DOHH2 (cell line): ENCODE measurements around the gene JAK1.

Source experiments
- H3F3A ChIP-seq: fragments of 200-600 bp; sonication (generic), shearing (Covaris generic); 2 replicates; pipeline ENCODE4 v1.6.0; 2016; ENCODE audit warnings: antibody characterized with exemption, mild to moderate bottlenecking; ENCODE audit not compliant: control insufficient read depth, insufficient read depth
- H3K27ac ChIP-seq: fragments of 200-600 bp; sonication (generic); 2 replicates; pipeline ENCODE4 v1.5.1; 2014; ENCODE audit warnings: low read depth, mild to moderate bottlenecking, low read length, moderate library complexity
- H3K27me3 ChIP-seq: fragments of 200-600 bp; sonication (generic); 2 replicates; pipeline ENCODE4 v1.6.1; 2014; ENCODE audit warnings: mild to moderate bottlenecking, low read length, mixed read lengths; ENCODE audit not compliant: control insufficient read depth
- H3K36me3 ChIP-seq: fragments of 200-600 bp; sonication (generic); 2 replicates; pipeline ENCODE4 v1.6.1; 2014; ENCODE audit warnings: mild to moderate bottlenecking, low read length, moderate library complexity, mixed read lengths; ENCODE audit not compliant: control insufficient read depth
- H3K4me1 ChIP-seq: fragments of 200-600 bp; sonication (generic); 2 replicates; pipeline ENCODE4 v1.6.1; 2014; ENCODE audit warnings: mild to moderate bottlenecking, low read length, mixed read lengths; ENCODE audit not compliant: control insufficient read depth
- H3K4me2 ChIP-seq: fragments of 200-600 bp; sonication (generic); 2 replicates; pipeline ENCODE4 v1.6.0; 2014; ENCODE audit warnings: mild to moderate bottlenecking, low read length, moderate library complexity
- H3K4me3 ChIP-seq: fragments of 200-600 bp; sonication (generic); 2 replicates; pipeline ENCODE4 v1.5.1; 2014; ENCODE audit warnings: mild to moderate bottlenecking, low read length, mixed read lengths
- H3K79me2 ChIP-seq: fragments of 200-600 bp; sonication (generic); 2 replicates; pipeline ENCODE4 v1.6.1; 2014; ENCODE audit warnings: mild to moderate bottlenecking, low read length, mixed read lengths; ENCODE audit not compliant: control insufficient read depth
- H3K9me2 ChIP-seq: fragments of 200-600 bp; sonication (generic); replicated peaks from 2 replicates; pipeline ENCODE4 v1.6.1; 2014; ENCODE audit warnings: mild to moderate bottlenecking, low read length, mixed read lengths; ENCODE audit not compliant: control insufficient read depth
- H3K9me3 ChIP-seq: fragments of 200-600 bp; sonication (generic); 2 replicates; pipeline ENCODE4 v1.6.1; 2014; ENCODE audit warnings: antibody characterized with exemption, low read length, mixed read lengths; ENCODE audit not compliant: control insufficient read depth, insufficient read depth
- H4K20me1 ChIP-seq: fragments of 200-600 bp; sonication (generic); 2 replicates; pipeline ENCODE4 v1.6.0; 2014; ENCODE audit warnings: low read depth, mild to moderate bottlenecking, antibody characterized with exemption, low read length, moderate library complexity; ENCODE audit not compliant: control insufficient read depth, insufficient read depth
- EZH2phosphoT487 ChIP-seq: fragments of 200-600 bp; sonication (generic); IDR thresholded peaks from 2 replicates; pipeline ENCODE4 v1.6.1; 2017; ENCODE audit warnings: borderline replicate concordance, mild to moderate bottlenecking, antibody characterized with exemption, low read length, moderate library complexity, mixed read lengths
- TF ChIP-seq, protein P1 (sequence below): fragments of 200-600 bp; sonication (generic); IDR thresholded peaks from one replicate; pipeline ENCODE4 v1.5.1; 2014; ENCODE audit warnings: antibody characterized with exemption, mild to moderate bottlenecking, low read depth, low read length; ENCODE audit not compliant: poor library complexity, severe bottlenecking

Gene JAK1

DNA sequence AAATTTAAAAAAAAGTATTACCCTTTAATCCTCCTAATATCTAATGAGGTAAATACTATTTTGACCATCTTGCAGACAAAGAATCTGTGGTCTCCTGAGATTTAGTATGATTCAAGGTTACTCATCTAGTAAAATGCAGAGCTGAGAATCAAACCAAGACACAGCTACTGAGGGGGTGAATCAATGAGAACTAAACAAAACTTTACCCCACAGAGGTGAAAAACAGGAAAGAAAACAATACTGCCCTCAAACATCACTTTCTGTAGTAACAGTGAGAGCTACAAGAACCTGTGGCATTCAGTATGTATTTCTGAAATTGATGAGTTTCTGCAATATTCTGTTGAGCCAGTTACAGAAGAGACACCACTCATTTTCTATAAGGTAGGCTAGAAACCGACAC lies 85.1 kb downstream of the JAK1 start:
- Histone ChIP-seq H4K20me1 (no peaks in the 10 kb centered on the region), H3K79me2 (peaks cover 7% of the 10 kb centered on the region), H3K9me3 (no peaks in the 10 kb centered on the region), H3K27ac (no peak overlapping the region), H3K4me2 (no peak overlapping the region), H3K4me3 (no peak overlapping the region), H3K36me3 (peaks cover 46% of the 10 kb centered on the region), H3K9me2 (no peaks in the 10 kb centered on the region), H3F3A (no peaks in the 10 kb centered on the region), H3K4me1 (no peaks in the 10 kb centered on the region), H3K27me3 (no peaks in the 10 kb centered on the region)
- no peak for TF ChIP-seq EZH2phosphoT487
- TF ChIP-seq, protein P1, sequence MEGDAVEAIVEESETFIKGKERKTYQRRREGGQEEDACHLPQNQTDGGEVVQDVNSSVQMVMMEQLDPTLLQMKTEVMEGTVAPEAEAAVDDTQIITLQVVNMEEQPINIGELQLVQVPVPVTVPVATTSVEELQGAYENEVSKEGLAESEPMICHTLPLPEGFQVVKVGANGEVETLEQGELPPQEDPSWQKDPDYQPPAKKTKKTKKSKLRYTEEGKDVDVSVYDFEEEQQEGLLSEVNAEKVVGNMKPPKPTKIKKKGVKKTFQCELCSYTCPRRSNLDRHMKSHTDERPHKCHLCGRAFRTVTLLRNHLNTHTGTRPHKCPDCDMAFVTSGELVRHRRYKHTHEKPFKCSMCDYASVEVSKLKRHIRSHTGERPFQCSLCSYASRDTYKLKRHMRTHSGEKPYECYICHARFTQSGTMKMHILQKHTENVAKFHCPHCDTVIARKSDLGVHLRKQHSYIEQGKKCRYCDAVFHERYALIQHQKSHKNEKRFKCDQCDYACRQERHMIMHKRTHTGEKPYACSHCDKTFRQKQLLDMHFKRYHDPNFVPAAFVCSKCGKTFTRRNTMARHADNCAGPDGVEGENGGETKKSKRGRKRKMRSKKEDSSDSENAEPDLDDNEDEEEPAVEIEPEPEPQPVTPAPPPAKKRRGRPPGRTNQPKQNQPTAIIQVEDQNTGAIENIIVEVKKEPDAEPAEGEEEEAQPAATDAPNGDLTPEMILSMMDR: no peak

DNA sequence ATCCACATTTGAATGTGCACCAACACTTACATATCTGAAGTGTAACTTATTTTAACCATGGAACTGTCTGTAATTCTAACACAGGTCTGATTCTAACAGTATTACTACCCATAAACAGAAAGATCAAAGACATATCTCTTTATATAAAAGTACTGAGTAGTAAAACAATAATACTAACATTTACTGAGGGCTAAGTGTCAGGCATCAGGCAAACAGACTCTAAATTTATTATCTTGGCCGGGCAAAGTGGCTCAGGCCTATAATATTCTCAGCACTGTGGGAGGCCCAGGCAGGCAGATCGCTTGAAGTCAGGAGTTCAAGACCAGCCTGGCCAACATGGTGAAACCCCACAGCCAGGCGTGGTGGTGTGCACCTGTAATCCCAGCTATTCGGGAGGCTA lies 85.9 kb downstream of the JAK1 start:
- no peak overlapping the region for H3K4me2 ChIP-seq
- H3K9me2 ChIP-seq: no peaks in the 10 kb centered on the region
- H3K27me3 ChIP-seq: no peaks in the 10 kb centered on the region
- no peaks in the 10 kb centered on the region for H3K4me1 ChIP-seq
- H3K9me3 ChIP-seq: no peaks in the 10 kb centered on the region
- H3K27ac ChIP-seq: no peak overlapping the region
- H3K79me2 ChIP-seq: no peaks in the 10 kb centered on the region
- H4K20me1 ChIP-seq: no peaks in the 10 kb centered on the region
- H3K36me3 ChIP-seq: peaks cover 50% of the 10 kb centered on the region
- no peaks in the 10 kb centered on the region for H3F3A ChIP-seq
- no peak for TF ChIP-seq EZH2phosphoT487
- TF ChIP-seq, protein P1: no peak
- H3K4me3 ChIP-seq: no peak overlapping the region

- H3K27ac ChIP-seq: no peak overlapping the region
- no peak overlapping the region for H3K4me2 ChIP-seq
- H3K4me1 ChIP-seq: no peaks in the 10 kb centered on the region
- H3K9me2 ChIP-seq: no peaks in the 10 kb centered on the region
- H3K27me3 ChIP-seq: no peaks in the 10 kb centered on the region
- H3K36me3 ChIP-seq: peaks cover 62% of the 10 kb centered on the region
- TF ChIP-seq, protein P1: no peak
- no peak for TF ChIP-seq EZH2phosphoT487
- H3K9me3 ChIP-seq: no peaks in the 10 kb centered on the region
- H3K4me3 ChIP-seq: no peak overlapping the region
- H4K20me1 ChIP-seq: no peaks in the 10 kb centered on the region
- no peaks in the 10 kb centered on the region for H3K79me2 ChIP-seq
- no peaks in the 10 kb centered on the region for H3F3A ChIP-seq
Observed at GRCh38 chr1:64878931-64879611, 87.3 kb downstream of the JAK1 start.
